Skin of body (tissue), 2 donors: ENCODE data around the gene KDM6A. TPM values are rescaled to one million over a fixed set of nuclear protein-coding genes. Genes with fewer than 3 reads are reported as not detected.
"Not testable (repeated sequence)": the region's sequence is repeated elsewhere in the genome, so short reads cannot be mapped to it uniquely, and the experiment has no call there.

Experiments
- DNase-seq: peaks from one replicate; lab custom pipeline; 2025; lab: John Stamatoyannopoulos, UW
- total RNA-seq: library from RNA; depleted of rRNA; stranded (reverse); fragments of >200 nt; gene quantifications from one replicate; pipeline ENCODE4 v1.2.3, GENCODE V29; 2014

The KDM6A gene
- total RNA-seq, 1 donor from 2014 or later, result 72.0 TPM

DNA sequence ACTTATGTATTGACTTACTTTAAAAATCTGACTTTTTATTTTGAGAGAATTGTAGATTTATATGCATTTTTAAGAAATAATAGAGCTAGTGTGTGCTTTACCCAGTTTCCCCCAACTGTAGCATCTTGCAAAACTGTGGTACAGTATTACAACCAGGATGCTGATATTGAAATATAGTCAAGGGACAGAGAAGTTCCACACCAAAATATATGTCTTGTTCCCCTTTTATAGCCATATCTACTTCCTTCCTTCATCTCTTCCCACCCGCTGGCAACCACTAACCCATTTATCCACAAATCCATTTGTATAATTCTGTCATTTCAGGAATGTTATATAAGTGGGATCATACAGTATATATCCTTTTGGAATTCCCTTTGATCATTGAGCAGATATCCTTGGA, 16.8 kb downstream of the KDM6A start:
- no peak for DNase-seq

DNA sequence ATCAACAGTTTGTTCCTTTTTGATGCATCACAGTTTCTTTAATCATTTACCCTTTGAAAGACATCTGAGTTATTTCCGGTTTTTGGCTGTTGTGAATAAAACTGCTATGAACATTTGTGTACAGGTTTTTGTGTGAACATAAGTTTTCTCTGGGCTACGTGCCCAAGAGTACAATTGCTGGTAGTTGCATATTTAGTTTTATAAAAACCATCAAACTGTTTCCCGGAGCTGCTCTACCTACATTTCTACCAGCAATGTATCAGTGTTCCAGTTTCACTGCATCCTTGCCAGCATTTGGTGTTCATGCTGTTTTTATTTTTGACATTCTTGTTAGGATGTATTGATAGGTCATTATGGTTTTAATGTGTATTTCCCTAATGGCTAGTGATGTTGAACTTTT, 17.3 kb downstream of the KDM6A start:
- no peak for DNase-seq

DNA sequence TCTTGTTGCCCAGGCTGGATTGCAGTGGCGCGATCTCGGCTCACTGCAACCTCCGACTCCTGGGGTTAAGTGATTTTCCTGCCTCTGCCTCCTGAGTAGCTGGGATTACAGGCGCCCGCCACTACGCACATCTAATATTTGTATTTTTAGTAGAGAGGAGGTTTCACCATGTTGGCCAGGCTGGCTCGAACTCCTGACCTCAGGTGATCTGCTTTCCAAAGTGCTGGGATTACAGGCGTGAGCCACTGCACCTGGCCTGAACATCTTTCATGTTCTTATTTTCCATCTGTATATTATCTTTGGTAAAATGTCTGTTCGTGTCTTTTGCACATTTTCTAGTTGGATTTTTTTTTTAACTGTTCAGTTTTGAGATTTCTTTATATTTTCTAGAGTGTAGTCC, 17.7 kb downstream of the KDM6A start:
- DNase-seq, result not testable (repeated sequence)

- no peak for DNase-seq
Measured at GRCh38 chrX:44891642-44892041, 18.7 kb downstream of the KDM6A start.

DNA sequence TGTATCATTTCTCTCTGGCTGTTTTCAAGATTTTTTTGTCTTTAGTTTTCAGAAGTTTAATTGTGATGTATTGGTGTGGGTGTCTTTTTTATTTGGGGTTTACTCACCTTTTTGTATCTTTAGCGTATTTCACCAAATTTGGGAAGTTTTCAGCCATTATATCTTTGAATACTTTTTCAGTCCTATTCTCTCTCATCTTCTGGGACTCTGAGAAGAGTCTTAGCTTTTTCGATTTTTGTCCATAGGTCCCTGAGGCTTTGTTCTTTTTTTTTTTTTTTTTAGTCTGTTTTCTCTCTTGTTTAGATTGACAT, 23.8 kb downstream of the KDM6A start:
- no peak for DNase-seq

- no peak for DNase-seq
Measured at GRCh38 chrX:44897539-44897938, 24.6 kb downstream of the KDM6A start.

GRCh38 chrX:44898411-44899221, 25.6 kb downstream of the KDM6A start:
- DNase-seq, result no peak

- no peak for DNase-seq
Measured at GRCh38 chrX:44899946-44900345, 27.0 kb downstream of the KDM6A start.

- DNase-seq, result no peak
Measured at GRCh38 chrX:44903107-44903506, 30.1 kb downstream of the KDM6A start.

- no peak for DNase-seq
Measured at GRCh38 chrX:44903830-44904530, 31.0 kb downstream of the KDM6A start.

DNA sequence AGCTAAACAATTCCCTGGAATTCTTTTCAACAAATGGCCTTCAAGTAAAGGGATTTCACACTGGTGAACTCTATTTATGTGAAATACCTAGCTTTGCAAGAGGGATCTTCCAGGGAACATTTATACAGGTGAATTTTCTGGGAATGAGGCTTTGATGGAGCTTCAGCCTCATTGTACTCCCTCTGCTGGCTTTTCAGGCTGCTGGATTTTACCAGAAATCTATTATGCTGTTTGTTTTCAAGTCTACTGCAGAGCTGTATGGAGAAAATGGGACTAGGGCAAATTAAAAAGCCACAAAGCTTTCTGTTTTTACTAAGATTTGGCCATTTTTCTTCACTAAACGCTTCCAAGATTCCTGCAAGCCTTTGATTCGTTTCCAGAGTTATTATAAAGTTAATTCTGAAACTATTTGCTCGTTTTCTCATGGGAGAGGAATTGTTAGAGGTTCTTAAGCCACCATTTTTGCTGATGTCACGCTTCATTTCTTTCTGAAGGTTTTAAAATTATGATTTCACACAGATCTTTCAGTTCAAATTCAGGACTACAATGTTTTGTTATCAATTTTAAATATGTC, 31.6 kb downstream of the KDM6A start:
- no peak for DNase-seq

DNA sequence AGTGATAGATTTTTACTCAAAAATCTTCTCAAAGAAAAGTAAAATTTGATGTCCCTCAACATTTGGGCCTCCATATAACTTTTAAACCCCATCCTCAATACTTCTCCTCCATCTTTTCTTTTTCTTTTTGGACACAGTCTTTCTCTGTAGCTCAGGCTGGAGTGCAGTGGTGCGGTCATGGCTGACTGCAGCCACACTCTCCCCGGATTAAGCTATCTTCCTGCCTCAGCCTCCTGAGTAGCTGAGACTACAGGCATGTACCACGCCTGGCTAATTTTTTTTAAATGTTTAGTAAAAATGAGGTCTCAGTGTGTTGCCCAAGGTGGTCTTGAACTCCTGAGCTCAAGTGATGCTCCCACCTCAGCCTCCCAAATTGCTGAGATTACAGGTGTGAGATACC, 33.1 kb downstream of the KDM6A start:
- DNase-seq, result no peak

DNA sequence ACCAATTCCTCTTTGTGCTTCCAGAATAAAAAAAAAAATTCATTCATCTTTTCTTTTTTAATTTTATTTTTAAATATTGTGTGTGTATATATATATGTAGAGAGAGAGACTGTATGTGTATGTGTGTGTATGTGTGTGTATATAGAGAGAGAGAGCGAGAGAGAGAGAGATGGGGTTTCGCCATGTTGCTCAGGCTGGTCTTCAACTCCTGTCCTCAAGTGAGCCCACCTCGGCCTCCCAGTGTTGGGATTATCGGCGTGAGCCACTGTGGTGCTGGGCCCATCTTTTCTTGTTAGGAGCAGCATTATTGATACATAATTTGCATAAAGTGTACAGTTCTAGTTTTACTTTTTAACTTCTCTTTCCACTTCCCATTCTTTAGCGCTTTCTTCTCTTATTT, 33.6 kb downstream of the KDM6A start:
- no peak for DNase-seq

DNA sequence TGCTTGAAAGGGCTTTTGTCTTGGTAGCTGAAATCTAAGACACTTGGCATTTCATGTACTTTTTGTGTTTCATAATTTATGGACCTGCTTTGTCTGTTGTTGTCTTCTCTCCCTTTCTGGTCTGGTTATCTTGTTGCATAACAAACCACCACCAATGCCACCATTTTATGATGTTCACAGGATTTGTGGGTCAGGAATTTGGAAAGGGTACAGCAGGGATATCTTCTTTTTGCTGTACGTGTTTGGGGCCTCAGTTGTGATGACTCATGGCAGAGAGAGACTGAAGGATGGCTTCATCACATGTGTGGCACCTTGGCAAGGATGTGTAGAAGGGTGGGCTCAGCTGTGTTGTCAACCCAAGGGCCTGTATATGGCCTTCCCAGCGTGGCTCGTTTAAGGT, 35.2 kb downstream of the KDM6A start:
- no peak for DNase-seq

DNA sequence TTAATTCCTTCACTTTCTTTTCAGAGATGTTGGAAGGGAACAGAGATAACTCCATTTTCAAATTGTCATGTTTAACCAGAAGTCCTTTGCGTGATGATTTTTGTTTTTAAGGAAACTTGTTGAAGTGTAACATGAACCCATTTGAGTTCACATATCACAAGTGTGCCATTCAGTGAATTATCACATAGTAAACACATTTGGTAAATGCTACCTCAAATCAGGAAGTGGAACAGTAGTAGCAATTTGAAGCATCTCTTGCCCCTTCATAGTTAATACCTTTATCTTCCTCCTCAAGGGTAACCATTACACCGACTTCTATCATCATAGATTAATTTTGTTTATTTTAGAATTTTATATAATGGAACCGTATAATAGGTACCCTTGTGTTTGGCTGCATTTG, 35.8 kb downstream of the KDM6A start:
- no peak for DNase-seq

- DNase-seq, result not testable (repeated sequence)
Measured at GRCh38 chrX:44910508-44910907, 37.5 kb downstream of the KDM6A start.

GRCh38 chrX:44911074-44911600, 38.1 kb downstream of the KDM6A start:
- DNase-seq, result not testable (repeated sequence)

DNA sequence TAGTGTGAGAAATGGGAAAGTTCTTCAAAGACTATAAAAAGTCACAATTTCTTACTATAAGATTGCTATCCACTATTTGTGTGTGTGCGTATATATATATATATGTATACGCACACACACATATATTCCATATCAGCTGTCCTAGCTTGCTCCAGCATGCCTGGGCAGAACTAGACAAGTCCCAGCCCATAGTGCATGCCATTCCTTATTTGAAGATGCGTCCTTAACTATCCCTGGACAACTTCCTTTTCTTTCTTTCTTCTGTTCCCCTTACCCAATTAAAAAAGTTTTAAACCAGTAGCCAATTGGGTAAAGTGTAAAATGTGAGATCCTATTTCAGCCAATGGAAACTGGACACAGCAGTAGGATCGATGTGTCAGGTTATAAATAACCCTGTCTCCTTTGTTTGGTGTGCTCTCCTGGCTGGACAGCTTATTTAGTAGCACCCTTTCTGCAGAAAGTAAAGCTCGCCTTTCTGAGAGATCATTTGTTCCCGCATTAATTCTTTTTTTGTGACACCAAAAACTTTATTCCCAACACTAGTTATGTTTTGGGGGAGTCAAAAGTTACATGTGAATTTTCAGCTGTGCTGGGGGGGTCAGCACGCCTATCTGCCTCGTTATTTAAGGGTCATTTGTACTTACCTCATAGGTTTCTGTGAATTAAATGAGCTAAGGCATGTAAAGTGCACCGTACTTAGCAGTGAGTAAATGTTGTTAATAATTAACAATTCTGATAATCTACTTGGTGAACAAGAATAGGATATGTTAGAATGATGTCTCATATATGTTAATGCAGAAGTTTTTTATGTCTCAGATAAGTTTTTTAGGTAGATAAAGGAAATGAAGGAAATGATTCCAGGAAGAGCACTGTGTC, 40.9 kb downstream of the KDM6A start:
- DNase-seq, result no peak

GRCh38 chrX:44914532-44915198, 41.7 kb downstream of the KDM6A start:
- no peak for DNase-seq

DNA sequence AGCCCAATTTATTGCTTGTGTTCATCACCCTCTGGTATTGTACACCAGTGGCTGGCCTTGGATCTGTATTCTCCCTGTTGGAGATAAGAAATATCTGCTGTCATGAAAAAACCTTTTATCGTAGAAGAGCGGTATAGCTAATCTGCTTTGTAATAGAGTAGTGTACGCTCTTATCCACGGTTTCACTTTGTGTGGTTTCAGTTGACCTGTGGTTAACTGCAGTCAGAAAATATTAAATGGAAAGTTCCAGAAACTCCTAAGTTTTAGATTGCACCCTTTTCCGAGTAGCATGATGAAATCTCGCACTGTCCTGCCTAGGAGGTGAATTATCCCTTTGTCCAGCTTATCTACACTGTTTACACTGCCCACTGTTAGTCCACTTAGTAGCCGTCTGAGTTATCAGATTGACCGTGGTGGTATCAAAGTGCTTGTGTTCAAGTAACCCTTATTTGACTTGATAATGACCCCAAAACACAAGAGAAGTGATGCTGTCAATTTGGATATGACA, 42.4 kb downstream of the KDM6A start:
- no peak for DNase-seq

DNA sequence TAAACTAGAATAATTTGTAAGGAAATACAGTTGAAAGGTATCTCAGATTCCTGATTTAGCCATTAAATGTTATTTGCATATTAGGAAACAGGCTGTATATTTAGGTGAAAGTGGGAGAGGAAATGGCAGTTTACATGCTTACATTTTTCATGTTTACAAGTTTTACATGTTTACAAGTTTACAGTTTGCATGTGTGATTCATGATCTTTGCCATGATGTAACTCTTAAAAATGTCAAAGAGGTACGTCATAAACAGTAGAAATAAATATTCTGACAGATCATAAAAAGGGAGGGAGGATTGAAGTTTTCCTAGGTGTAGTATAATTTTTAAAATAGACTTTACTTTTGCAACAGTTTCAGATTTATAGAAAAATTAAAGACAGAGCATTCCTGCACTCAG, 45.7 kb downstream of the KDM6A start:
- no peak for DNase-seq
